ENCODE measurements around the gene IFT22. TPM values are rescaled to one million over a fixed set of nuclear protein-coding genes. Genes with fewer than 3 reads are reported as not detected.

The IFT22 gene
- total RNA-seq, 1 experiment from 2014 or later = 21.3 TPM

DNA sequence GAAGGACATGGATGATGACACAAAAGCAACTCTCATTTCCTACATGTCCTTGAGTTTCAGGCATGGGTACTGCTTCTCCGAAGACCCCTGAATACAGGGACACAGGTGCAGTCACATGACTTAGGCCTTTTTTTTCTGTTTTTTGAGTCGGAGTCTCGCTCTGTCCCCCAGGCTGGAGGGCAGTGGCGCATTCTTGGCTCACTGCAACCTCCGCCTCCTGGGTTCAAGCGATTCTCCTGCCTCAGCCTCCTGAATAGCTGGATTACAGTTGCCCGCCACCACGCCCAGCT is 26.8 kb downstream of the IFT22 start:
- peak overlapping the region; percentile 98 for H3K27ac ChIP-seq (ENCODE audit: insufficient read length, low read depth, low read length)

More for the DNA sequence above, 26.8 kb downstream of the IFT22 start:
- Histone ChIP-seq H3K18ac (ENCODE audit: insufficient read length, low read depth, low read length) (peak overlapping the region; percentile 90), H3K9me3 (ENCODE audit: control insufficient read depth, low read depth, low read length) (no peaks in the 10 kb centered on the region), H4K8ac (replicated peaks; ENCODE audit: insufficient read length, low read depth, low read length) (no peak overlapping the region), H2BK12ac (ENCODE audit: insufficient read length, low read depth, low read length) (peak overlapping the region; percentile 16), H2BK120ac (ENCODE audit: low read depth, low read length, poor library complexity, severe bottlenecking) (no peak overlapping the region), H3K4ac (ENCODE audit: low read depth, low read length) (no peak overlapping the region; the same call in 1 of the 2 replicates), H2AFZ (ENCODE audit: low read length) (no peak overlapping the region), H3K4me2 (ENCODE audit: insufficient read depth, insufficient read length, low read length) (peak overlapping the region; percentile 10), H3K4me1 (ENCODE audit: insufficient read depth, low read length) (peaks cover 15% of the 10 kb centered on the region; the same call in 1 of the 2 replicates), H3K14ac (ENCODE audit: insufficient read depth, low read length) (peak overlapping the region; percentile 62; the same call in 1 of the 2 replicates), H3K23ac (ENCODE audit: insufficient read length, low read depth, low read length) (no peak overlapping the region), H4K5ac (ENCODE audit: insufficient read length, low read depth, low read length) (peak overlapping the region; percentile 19), H4K20me1 (ENCODE audit: control insufficient read depth, insufficient read depth, insufficient read length) (no peaks in the 10 kb centered on the region), H3K23me2 (ENCODE audit: insufficient read length, low read depth, low read length, poor library complexity, severe bottlenecking) (no peaks in the 10 kb centered on the region), H4K91ac (ENCODE audit: insufficient read length, low read depth, low read length) (peak overlapping the region; percentile 22), H2BK15ac (ENCODE audit: low read depth, low read length) (no peak overlapping the region), H3K79me2 (ENCODE audit: insufficient read depth, low read length) (peaks cover 5% of the 10 kb centered on the region; the same call in 1 of the 2 replicates), H3K79me1 (ENCODE audit: insufficient read depth, low read depth, low read length, poor library complexity, severe bottlenecking) (no peaks in the 10 kb centered on the region), H2BK20ac (ENCODE audit: low read depth, low read length, poor library complexity, severe bottlenecking) (no peak overlapping the region), H3K27me3 (ENCODE audit: insufficient read depth, low read length) (no peaks in the 10 kb centered on the region), H3K9ac (ENCODE audit: extremely low read depth, insufficient read length, low read length) (peak overlapping the region; percentile 36), H2BK5ac (ENCODE audit: insufficient read length, low read length) (peak overlapping the region; percentile 56), H2AK5ac (ENCODE audit: insufficient read length, low read length) (peak overlapping the region; percentile 17), H3K56ac (ENCODE audit: insufficient read length, low read depth, low read length) (peak overlapping the region; percentile 3), H3T11ph (ENCODE audit: low read length) (no peak overlapping the region)
- no peaks in the 10 kb centered on the region for H3K27me3 Mint-ChIP-seq (ENCODE audit: low read depth)
- H3K27ac Mint-ChIP-seq = peak overlapping the region; percentile 99
- peak overlapping the region; percentile 3 to 31; a peak in 4 of 5 replicates for H3K4me3 Mint-ChIP-seq
- H3K9me3 Mint-ChIP-seq = no peaks in the 10 kb centered on the region
- DNase-seq = no peak
- peaks cover 0 to 7% (median 0%) of the 10 kb centered on the region in 3 experiments; a peak in 1 of 7 replicates for H3K36me3 Mint-ChIP-seq (ENCODE audit: insufficient read depth in 1 of 3, low read depth in 3 of 3)
- peaks cover 44 to 49% of the 10 kb centered on the region in 2 experiments for H3K4me1 Mint-ChIP-seq
- TF ChIP-seq, protein P1, sequence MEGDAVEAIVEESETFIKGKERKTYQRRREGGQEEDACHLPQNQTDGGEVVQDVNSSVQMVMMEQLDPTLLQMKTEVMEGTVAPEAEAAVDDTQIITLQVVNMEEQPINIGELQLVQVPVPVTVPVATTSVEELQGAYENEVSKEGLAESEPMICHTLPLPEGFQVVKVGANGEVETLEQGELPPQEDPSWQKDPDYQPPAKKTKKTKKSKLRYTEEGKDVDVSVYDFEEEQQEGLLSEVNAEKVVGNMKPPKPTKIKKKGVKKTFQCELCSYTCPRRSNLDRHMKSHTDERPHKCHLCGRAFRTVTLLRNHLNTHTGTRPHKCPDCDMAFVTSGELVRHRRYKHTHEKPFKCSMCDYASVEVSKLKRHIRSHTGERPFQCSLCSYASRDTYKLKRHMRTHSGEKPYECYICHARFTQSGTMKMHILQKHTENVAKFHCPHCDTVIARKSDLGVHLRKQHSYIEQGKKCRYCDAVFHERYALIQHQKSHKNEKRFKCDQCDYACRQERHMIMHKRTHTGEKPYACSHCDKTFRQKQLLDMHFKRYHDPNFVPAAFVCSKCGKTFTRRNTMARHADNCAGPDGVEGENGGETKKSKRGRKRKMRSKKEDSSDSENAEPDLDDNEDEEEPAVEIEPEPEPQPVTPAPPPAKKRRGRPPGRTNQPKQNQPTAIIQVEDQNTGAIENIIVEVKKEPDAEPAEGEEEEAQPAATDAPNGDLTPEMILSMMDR (conservative IDR thresholded peaks at IDR 0.05) = no peak
- WGBS (ENCODE audit: extremely low coverage, insufficient read length, low lambda C conversion rate) = no CpG with 5 or more reads among the region's 8 CpGs

Data from H9 (cell line).